SKM-1 treated with dmso at 0.1 percent for 144 hours (cell line): ENCODE results near the gene CHST3.
"Not testable (repeated sequence)": the region's sequence is repeated elsewhere in the genome, so short reads cannot be mapped to it uniquely, and the experiment has no call there.

ENCODE experiments used
- DNase-seq: peaks from one replicate; lab custom pipeline; 2025; ENCODE audit not compliant: unreplicated experiment; lab: John Stamatoyannopoulos, UW

Gene CHST3

DNA sequence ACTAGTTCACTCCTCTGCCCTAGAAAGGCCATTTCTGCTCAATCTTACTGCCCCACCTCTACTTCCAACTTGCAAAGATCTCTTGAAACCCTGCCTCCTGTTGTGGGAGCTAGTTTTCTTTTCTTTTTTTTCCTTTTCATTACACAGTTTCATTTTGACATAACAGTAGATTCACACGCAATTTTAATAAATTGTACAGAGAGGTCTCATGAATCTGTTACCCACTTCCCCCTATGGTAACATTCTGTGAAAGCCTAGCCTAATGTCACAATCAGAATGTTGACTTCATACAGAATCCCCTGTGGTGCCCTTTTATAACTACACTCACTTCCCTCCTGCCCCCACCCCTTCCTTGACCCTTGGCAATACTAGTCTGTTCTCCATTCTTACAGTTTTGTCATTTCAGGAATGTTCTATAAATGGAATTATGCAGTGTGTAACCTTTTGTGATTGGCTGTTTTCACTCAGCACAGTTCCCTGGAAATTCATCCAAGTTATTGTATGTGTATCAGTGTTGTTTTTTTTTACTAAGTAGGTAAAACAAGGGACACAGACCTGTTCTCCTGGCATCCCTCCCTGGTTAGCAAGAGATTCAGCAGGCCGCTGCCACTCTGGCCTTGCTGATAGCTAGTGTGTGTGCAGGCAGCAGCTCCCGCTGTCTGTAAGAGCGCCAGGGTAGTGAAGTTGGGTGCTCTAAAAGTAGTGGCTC, 21.5 kb downstream of the CHST3 start:
- peak; percentile 74 for DNase-seq

DNA sequence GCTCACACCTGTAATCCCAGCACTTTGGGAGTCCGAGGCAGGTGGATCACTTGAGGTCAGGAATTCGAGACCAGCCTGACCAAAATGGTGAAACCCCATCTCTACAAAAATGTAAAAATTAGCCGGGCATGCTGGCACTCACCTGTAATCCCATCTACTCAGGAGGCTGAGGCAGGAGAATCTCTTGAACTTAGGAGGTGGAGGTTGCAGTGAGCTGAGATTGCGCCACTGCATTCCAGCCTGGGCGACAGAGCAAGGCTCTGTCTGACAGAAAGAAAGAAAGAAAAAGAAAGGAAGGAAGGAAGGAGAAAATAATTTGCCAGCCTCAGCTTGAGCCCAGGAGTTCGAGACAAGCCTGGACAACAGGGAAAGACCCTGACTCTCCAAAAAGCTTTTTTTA, 24.7 kb downstream of the CHST3 start:
- DNase-seq = not testable (repeated sequence)

DNA sequence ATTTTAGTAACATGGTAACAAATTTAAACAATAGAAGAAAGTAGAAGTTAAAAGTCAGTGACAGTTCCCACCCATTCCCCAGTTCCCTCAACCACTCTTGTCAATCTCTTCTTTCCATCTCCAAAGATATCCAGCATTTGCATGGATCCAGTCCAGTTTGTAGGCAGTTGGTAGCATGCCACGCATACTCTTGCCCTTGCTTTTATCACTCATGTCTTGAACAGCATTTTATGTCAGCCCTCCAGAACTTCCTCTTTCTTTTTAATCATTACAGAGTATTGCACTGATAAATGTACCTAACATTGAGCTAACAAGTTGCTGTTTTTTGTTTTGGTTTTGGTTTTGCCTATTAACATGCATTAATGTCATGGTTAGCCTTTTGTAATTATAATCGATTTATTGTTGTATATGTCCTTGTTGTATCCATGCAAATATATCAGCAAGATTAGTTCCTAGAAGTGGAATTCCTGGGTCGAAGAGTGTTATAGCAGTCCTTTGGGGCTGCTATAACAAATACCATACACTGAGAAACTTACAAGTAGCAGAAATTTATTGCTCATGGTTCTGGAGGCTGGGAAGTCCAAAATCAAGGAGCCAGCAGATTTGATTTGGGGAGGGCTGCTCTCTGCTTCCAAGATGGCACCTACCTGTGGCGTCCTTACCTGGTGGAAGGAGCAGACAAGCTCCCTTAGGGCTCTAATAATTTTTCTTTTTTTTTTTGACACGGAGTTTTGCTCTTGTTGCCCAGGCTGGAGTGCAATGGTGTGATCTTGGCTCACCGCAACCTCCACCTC, 25.7 kb downstream of the CHST3 start:
- no peak for DNase-seq

DNA sequence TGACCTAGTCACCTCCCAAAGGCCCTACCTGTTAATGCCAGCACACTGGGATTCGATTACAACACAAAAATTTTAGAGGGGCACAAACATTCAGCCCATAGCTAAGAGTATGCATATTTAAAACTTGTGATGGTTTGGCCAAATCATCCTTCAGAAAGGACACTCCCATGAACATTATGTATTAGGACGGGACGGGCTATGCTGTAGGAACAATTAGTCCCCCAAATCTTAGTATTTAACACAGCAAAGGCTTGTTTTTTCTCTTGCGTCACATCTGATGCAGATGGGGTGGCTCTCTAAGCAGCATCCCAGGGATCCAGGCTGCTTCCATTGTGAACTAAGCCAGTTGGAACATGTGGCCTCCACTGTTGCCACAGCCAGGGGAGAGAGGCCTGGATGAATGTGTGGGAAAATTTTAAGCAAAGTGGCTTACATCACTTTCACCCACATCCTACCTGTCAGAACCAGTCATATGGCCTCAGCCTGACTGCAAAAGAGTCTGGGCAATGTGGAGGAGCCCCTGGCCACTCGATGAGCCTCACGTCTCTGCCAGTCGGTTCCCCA, 26.6 kb downstream of the CHST3 start:
- no peak for DNase-seq

DNA sequence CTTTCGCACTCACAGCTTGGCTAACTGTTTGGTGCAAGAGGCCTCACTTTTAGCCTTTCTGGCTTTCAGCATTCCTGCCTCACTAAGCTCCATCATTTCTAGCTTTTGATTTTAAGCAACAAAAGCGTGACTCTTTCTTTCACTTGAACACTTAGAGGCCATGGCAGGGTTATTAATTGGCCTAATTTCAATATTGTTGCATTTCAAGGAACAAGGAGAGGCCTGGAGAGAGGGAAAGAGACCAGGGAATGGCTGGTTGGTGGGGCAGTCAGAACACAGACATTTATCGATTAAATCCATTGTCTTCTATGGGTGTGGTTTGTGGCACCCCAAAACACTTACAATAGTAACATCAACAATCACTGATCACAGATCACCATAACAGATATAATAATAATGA, 31.3 kb downstream of the CHST3 start:
- no peak for DNase-seq

DNA sequence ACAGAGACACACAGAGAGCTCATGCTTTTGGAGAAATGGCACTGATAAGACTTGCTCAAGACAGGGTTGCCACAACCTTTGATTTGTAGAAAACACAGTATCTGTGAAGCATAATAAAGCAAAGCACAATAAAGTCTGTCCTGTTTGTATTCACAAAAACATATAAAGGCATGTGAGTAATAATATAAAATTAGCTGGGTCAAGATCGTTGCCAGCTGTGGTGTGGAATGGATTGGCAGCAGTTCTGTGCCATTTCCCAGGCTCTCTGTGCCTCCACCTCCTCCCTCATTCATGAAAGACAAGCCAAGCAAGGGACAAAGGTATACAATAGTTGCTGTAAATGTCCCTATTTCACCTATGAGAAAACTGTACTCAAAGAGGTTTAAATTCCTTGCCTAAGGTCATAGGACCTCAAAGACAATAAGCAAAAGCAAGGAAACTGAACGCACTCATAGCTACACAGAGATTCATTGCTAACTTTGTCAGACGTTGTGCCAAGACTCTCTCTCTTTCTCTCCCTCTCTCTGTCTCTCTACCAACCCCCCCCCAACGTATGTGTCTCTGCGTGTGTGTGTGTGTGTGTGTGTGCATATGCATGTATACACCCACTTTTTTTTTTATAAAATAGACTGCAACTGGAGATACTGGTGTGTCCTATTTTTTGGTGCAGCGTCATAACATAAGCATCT, 31.8 kb downstream of the CHST3 start:
- no peak for DNase-seq

DNA sequence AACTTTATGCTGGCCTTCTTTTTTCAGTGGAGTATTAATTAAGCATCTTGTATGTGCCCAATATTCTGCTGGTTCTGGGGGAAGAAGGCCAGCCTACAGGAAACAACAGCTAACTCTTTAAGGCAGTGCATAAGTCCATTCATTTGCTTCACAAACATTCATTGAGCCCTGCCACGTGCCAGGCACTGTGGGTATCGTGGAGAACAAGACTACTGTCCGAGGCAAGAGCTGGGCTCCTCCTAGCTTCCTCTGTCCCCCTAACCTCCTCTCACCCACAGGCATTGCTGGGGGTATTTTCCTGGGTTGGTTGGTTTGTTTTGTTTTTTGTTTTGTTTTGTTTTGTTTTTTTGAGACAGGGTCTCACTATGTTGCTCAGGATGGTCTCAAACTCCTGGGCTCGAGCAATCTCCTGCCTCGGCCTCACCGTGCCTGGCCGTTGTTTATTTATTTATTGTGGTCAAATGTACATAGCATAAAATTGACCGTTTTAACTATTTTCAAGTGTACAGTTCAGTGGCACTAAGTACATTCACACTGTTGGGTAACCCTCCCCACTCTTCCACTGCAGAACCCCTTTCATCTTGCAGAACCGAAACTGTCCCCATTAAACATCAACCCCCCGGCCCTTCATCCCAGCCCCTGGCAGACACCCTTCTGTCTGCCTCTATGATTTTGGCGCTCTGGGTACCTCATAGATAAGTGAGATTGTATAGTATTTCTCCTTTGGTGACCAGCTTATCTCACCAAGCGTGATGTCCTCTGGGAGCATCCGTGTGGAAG, 32.6 kb downstream of the CHST3 start:
- no peak for DNase-seq

DNA sequence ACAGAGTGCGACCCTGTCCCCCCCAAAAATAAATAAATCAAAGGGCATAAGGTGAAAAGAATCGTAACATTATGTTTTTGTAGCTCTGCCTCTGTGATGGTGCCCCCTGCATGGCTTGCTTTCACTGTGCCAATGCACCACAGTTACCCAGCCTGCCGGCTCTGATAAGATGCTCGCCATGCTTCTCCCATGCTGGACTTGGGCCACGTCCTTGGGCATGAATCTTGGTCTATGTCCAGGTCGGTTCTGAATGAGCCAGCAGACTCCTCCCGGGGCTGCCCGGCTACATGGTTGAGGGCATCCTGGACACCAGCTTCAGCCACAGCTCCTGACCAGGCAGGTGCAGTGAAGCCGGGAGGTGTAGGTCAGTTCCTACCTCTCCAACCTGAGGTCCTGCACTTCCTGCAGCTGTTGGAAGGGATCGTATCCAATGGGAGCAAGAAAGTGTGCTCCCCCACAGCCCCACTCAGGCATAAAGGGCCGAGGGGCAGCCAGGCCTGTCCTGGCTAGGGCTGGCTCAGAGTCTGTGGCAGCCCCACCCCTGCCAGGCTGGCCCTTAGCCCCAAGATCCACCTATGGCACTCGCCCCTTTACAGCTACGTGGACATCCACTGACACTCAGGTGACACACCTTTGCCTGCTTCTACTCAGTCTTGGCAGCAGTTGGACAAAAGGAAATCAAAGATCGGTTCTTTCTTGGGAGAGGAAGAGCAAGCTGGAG, 34.1 kb downstream of the CHST3 start:
- DNase-seq = no peak

DNA sequence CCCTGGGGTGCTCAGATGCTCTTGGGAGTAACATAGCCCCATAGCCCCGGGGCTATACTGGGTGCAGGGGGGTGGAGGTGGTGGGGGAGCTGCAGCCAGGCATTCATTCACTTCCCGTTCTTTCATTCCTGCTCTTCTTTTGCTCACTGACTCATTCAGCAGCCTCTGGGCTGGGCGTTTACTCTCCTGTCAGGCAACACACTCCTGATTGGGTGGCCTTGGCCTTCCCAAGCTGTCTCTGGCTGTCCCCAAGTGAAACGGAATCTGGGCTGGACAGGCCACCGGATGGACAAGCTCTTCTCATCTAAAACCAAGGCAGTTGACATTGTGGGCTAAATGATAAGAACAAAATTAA, 34.6 kb downstream of the CHST3 start:
- no peak for DNase-seq

DNA sequence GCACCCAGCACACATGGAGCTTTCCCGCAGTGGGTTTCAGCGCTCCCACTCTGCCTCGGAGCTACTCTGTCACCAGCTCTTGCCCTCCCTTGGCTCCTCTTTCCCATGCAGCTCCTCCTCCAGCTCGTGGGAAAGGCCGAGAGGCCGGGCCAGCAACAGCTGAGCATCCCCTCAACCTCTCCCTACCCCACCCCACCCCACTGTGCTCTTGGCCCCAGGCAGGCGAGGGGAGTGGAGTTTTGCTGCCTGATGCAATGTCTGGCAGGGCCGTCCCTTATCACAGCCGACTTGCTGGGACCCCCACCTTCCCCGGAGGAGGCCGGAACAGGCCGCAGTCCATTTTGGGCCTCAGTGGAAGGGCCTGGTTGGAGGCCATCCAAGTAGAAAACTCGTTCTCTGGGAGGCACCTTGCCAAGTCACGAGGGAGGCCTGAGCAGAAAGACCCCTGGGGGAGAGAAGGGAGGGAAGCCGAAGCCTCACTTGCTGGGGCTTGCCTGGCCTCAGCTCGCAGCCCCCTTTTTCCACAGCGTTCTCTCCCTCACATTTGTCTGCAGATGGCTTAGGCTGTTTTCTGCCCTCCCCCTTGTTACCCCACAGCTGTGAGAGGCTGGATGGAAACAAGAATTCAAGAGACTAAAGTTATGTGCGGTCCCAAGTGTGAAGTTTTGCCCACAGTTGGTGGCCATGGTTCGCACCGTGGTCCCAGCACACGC, 35.3 kb downstream of the CHST3 start:
- DNase-seq = no peak

DNA sequence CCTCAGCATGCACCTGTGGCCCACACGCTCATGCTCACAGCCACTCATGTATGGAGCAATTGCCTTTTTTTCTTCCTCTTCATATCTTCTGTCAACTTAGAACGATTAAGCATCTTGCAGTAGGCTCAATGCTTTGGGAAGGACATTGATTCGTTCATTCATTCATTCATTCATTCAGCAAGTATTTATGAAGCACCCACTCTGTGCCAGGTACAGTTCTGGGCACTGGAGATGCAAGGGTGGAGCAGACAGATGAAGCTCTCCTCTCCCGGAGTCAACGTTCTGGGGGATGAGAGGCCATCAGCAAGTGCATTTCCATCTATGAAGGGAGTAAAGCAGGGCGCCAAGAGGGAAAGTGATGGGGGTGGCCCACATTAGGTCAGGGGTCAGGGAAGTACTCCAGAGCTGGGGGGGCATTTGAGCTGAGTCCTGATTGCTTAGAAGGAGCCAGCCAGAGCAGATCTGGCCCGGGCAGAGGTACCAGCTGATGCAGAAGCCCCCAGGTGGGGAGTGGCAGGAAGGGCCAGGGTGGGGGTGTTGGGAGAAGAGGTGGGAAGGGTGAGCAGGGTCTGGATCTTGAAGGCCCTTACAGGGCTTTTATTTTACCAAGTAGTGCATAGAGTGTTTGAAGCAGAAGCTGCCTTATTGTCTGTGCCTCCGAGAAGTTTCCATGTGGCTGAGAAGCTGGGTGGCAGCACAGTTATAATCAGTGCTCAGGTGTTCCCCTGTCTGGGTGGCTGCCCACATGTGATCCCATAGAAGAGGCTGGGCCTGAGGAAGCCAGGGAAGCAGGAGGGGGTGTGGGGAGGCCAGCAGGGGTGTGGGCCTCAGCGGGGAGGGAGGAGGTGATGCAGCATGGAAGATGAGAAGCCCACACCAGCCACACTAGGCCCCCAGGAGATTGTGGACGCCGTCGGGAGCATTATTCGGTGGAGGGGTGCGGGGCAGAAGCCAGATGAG, 36.2 kb downstream of the CHST3 start:
- DNase-seq = no peak

DNA sequence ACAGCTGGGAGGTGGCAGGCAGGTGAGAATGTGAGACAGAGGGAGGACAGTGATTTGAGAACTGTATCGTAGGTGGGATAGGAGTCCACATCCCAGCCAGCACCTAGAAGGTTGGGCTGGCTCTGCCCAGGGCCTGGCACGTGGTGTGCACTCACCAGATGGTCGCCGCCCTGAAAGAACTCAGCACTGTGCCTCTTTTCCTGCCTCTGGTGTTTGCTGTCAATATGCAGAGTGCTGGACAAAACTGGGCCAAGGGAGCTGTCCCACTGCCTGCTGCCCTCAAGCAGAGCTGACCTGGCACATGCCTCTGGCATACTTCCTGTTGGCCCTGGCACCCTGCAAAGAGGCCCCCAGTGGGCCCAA, 36.8 kb downstream of the CHST3 start:
- no peak for DNase-seq

DNA sequence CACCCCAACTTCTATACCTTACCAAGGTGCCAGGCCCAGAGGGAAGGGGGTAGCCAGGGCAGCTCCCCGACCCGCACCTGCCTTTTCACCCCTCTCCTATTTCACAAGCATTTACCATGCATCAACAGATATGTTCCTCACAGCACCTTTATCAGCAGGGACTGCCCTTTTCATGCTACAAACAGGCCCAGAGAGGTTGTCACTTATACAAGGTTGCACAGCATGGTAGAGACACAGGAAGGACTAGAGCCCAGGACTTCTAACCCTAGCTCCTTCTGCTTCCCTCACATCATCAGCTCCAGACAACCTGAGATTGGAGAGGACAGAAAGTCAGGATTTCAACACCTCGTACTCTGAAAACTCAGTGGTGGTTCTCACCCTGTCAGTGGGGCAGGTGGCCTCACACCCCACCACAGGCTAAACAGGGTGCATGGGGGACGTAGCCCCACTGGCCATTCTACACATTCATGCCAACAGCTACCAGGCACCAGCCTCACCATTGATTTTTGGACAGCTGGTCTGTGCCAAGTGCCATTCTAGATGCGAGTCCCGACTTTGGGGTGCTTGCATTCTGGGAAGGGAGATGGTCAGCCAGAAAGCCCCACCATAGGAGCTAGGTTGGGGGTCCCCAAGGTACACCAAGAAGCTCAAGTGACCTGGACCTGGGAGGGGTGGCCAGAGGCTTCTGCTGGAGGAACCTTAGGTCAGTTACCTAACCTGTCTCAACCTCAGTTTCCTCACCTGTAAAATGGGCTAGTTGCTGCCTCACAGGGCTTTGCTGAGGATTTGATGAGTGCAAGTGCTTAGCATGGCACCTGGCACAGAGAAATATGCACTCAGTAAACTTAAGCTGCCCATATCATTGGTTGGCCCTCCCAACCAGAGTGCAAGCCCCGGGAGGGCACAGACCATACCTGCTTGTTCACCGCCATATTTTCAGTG, 38.4 kb downstream of the CHST3 start:
- DNase-seq = no peak

DNA sequence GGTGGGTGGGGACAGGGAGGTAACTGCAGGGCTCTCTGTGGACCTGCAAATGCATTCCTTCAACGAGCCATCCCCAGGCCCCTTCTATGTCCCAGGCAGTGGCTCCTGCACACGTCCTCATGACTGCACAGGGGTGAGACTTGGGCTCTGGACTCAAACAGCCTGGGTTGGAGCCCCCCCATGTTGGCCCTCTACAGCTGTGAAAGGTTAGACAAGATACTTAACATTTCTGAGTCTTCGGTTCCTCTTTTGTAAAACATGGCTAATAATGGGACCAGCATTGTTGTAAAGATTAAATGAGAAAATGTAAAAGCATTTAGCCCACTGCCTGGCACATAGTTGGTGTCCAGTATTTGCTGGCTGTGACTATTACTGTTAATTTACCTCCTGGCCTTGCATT, 41.8 kb downstream of the CHST3 start:
- DNase-seq = no peak

DNA sequence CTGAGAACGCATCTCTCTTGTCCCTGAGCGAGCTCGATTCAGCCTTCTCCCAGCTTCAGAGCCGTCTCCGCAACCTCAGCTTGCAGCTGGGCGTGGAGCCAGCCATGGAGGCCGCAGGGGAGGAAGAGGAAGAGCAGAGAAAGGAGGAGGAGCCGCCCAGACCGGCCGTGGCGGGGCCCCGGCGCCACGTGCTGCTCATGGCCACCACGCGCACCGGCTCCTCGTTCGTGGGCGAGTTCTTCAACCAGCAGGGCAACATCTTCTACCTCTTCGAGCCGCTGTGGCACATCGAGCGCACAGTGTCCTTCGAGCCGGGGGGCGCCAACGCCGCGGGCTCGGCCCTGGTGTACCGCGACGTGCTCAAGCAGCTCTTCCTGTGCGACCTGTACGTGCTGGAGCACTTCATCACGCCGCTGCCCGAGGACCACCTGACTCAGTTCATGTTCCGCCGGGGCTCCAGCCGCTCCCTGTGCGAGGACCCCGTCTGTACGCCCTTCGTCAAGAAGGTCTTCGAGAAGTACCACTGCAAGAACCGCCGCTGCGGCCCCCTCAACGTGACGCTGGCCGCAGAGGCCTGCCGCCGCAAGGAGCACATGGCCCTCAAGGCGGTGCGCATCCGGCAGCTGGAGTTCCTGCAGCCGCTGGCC, 43.2 kb downstream of the CHST3 start:
- DNase-seq = no peak

DNA sequence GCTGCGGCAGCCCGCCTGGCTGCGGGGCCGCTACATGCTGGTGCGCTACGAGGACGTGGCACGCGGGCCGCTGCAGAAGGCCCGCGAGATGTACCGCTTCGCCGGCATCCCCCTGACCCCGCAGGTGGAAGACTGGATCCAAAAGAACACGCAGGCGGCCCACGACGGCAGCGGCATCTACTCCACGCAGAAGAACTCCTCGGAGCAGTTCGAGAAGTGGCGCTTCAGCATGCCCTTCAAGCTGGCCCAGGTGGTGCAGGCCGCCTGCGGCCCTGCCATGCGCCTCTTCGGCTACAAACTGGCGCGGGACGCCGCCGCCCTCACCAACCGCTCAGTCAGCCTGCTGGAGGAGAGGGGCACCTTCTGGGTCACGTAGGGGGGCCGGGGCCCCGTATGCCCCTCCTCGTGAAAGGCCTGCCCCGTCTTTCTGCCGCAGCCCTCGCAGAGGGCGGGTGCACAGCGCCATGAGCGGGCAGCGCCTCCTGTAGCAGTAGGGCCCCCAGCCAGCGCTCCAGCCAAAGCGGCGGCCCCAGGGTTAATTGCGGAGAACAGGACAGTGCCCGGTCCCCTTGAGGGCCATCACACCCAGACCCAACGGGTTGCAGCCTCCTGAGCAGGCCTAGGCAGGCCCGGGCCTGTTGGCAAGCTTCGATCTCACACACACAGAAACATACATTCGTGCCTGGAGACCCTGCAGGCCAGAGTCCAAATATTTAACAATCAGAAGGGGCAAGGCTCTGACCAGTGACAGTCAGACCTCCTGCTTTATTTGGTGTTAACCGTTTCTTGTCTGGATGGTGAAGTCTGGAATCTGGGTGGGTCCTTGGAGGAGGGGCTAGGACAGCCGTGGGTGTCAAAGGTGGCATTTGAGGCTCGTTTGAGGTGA, 44.1 kb downstream of the CHST3 start:
- DNase-seq = no peak
